HCT116 (cell line): ENCODE measurements around the gene PHOSPHO2. TPM values are rescaled to one million over a fixed set of nuclear protein-coding genes. Genes with fewer than 3 reads are reported as not detected.

Experiments
- ATAC-seq: fragments of 200-7000 bp; cut with Tn5 transposase; 2 replicates; pipeline ENCODE4 v1.9.1; 2020; ENCODE audit warnings: mild to moderate bottlenecking, moderate library complexity
- BruUV-seq: library from RNA; stranded (reverse); fragments of 400-500 nt; replicated peaks from 2 replicates; lab custom pipeline; 2021; lab: Mats Ljungman, UMichigan
- CTCF ChIA-PET: fragments of 300-600 bp; sonication (Branson Sonifier 250); formaldehyde crosslinking; loops from one replicate; lab custom pipeline; 2021; ENCODE audit warnings: antibody characterized with exemption; lab: Charles Lee
- POLR2A ChIA-PET: fragments of 300-600, 350-600 bp; sonication (Branson Sonifier 250); formaldehyde crosslinking; loops from one replicate; lab custom pipeline; 2021; ENCODE audit warnings: antibody characterized with exemption; lab: Charles Lee
- RAD21 ChIA-PET, 2 experiments: fragments of 300-600 bp; sonication (Branson Sonifier 250); formaldehyde crosslinking; loops; one replicate each; lab custom pipeline; 2023; ENCODE audit warnings: low total read pairs in 2 of 2; ENCODE audit not compliant: uncharacterized antibody in 2 of 2, unreplicated experiment in 2 of 2, low non-redundant PET in 1 of 2; lab: Charles Lee
- DNase-seq: peaks from one replicate; pipeline ENCODE4 v3.0.0-alpha.2; 2010; ENCODE audit warnings: low read depth, low spot score
- H2AFZ ChIP-seq: fragments of 200-600 bp; shearing (Covaris generic), sonication (generic); 2 replicates; pipeline ENCODE4 v1.6.1; 2017; ENCODE audit warnings: low read depth, mixed run types, mixed read lengths, antibody characterized with exemption, low read length; ENCODE audit not compliant: poor library complexity, severe bottlenecking
- H3K27ac ChIP-seq: 2 replicates; pipeline ENCODE4 v1.5.1; 2012; ENCODE audit warnings: low read depth, low read length
- H3K27me3 ChIP-seq: fragments of 200-600 bp; sonication (generic); 2 replicates; pipeline ENCODE4 v1.6.1; 2016; ENCODE audit warnings: mixed run types, low read length, mixed read lengths; ENCODE audit not compliant: insufficient read depth
- H3K36me3 ChIP-seq, 2 experiments: fragments of 200-500 bp in 1 of 2; fragments of 200-600 bp in 1 of 2; sonication (Bioruptor generic) in 1 of 2; sonication (generic) in 1 of 2; 2 replicates each; pipeline versions ENCODE4 v1.5.1 to v1.6.1; 2014 to 2016; ENCODE audit warnings: low read length in 2 of 2, inconsistent platforms in 1 of 2, mixed read lengths in 1 of 2, mixed run types in 1 of 2; ENCODE audit not compliant: insufficient read depth in 2 of 2, control insufficient read depth in 1 of 2
- H3K4me1 ChIP-seq, 2 experiments: fragments of 200-600 bp in 1 of 2; sonication (generic) in 1 of 2; 2 replicates each; pipeline versions ENCODE4 v1.5.1 to v1.6.1; 2012 to 2017; ENCODE audit warnings: low read length in 2 of 2, inconsistent platforms in 1 of 2, mild to moderate bottlenecking in 1 of 2, mixed read lengths in 1 of 2, mixed run types in 1 of 2, moderate library complexity in 1 of 2; ENCODE audit not compliant: insufficient read depth in 2 of 2, control insufficient read depth in 1 of 2
- H3K4me2 ChIP-seq: fragments of 200-600 bp; sonication (generic); 2 replicates; pipeline ENCODE4 v1.6.1; 2017; ENCODE audit warnings: mixed run types, low read length, mixed read lengths
- H3K4me3 ChIP-seq, 2 experiments: fragments of 200-600 bp in 1 of 2; sonication (generic) in 1 of 2; replicated peaks in 1 of 2; 2 replicates each; pipeline ENCODE4 v1.5.1; 2011 to 2016; ENCODE audit warnings: low read length in 2 of 2, control low read depth in 1 of 2, low read depth in 1 of 2, mild to moderate bottlenecking in 1 of 2, mixed read lengths in 1 of 2, mixed run types in 1 of 2
- H3K79me2 ChIP-seq: fragments of 200-600 bp; sonication (generic); 2 replicates; pipeline ENCODE4 v1.6.1; 2017; ENCODE audit warnings: mild to moderate bottlenecking, mixed run types, low read length, moderate library complexity, mixed read lengths; ENCODE audit not compliant: insufficient read depth
- H3K9ac ChIP-seq: fragments of 200-600 bp; sonication (generic); 2 replicates; pipeline ENCODE4 v1.6.1; 2016; ENCODE audit warnings: low read length, mixed read lengths
- H3K9me2 ChIP-seq: fragments of 200-600 bp; sonication (generic), shearing (Covaris generic); 2 replicates; pipeline ENCODE4 v1.6.1; 2017; ENCODE audit warnings: mixed run types, mild to moderate bottlenecking, moderate library complexity; ENCODE audit not compliant: insufficient read depth
- H3K9me3 ChIP-seq, 2 experiments: fragments of 200-500 bp in 1 of 2; fragments of 200-600 bp in 1 of 2; sonication (Bioruptor generic) in 1 of 2; sonication (generic) in 1 of 2; 2 replicates each; pipeline ENCODE4 v1.6.1; 2014 to 2017; ENCODE audit warnings: low read length in 2 of 2, mixed read lengths in 2 of 2, inconsistent platforms in 1 of 2, low read depth in 1 of 2, mild to moderate bottlenecking in 1 of 2, mixed run types in 1 of 2, moderate library complexity in 1 of 2; ENCODE audit not compliant: control insufficient read depth in 1 of 2, insufficient read depth in 1 of 2
- H4K20me1 ChIP-seq: fragments of 200-600 bp; sonication (generic), shearing (Covaris generic); 2 replicates; pipeline ENCODE4 v1.6.1; 2017; ENCODE audit warnings: mixed run types, mild to moderate bottlenecking, moderate library complexity; ENCODE audit not compliant: insufficient read depth
- ATF3 ChIP-seq: IDR thresholded peaks from 2 replicates; pipeline ENCODE4 v1.6.1; 2012
- CBX3 ChIP-seq: IDR thresholded peaks from 2 replicates; pipeline ENCODE4 v1.6.1; 2012; ENCODE audit warnings: low read depth
- CEBPB ChIP-seq: IDR thresholded peaks from 2 replicates; pipeline ENCODE4 v1.6.1; 2012; ENCODE audit warnings: low read depth
- CTCF ChIP-seq, 3 experiments: fragments of 200-600 bp in 1 of 3; sonication (generic) in 1 of 3; IDR thresholded peaks in 2 of 3; conservative IDR thresholded peaks in 1 of 3; 2 replicates each; pipeline ENCODE4 v1.5.1; 2012 to 2017; ENCODE audit warnings: low read depth in 2 of 3, low read length in 2 of 3, antibody characterized with exemption in 1 of 3, borderline replicate concordance in 1 of 3, control low read depth in 1 of 3, mild to moderate bottlenecking in 1 of 3, mixed read lengths in 1 of 3, mixed run types in 1 of 3, moderate library complexity in 1 of 3; ENCODE audit not compliant: insufficient read depth in 1 of 3
- EGR1 ChIP-seq: IDR thresholded peaks from 2 replicates; pipeline ENCODE4 v1.6.1; 2012; ENCODE audit warnings: low read depth
- ELF1 ChIP-seq: IDR thresholded peaks from 2 replicates; pipeline ENCODE4 v1.6.1; 2012; ENCODE audit warnings: low read depth, borderline replicate concordance
- EZH2 ChIP-seq: fragments of 200-600 bp; sonication (generic); IDR thresholded peaks from 2 replicates; pipeline ENCODE4 v1.6.1; 2017; ENCODE audit warnings: antibody characterized with exemption, mixed run types
- EZH2phosphoT487 ChIP-seq: fragments of 200-600 bp; IDR thresholded peaks from 2 replicates; pipeline ENCODE4 v1.6.1; 2018; ENCODE audit warnings: antibody characterized with exemption, borderline replicate concordance
- FOSL1 ChIP-seq: IDR thresholded peaks from 2 replicates; pipeline ENCODE4 v1.6.1; 2012; ENCODE audit warnings: low read depth
- POLR2A ChIP-seq: IDR thresholded peaks from 2 replicates; pipeline ENCODE4 v1.7.0; 2011; ENCODE audit warnings: borderline replicate concordance; ENCODE audit not compliant: insufficient read depth, insufficient read length; ENCODE audit errors: extremely low read depth
- POLR2AphosphoS5 ChIP-seq: IDR thresholded peaks from 2 replicates; pipeline ENCODE4 v1.6.1; 2011; ENCODE audit warnings: mild to moderate bottlenecking, low read depth, low read length, moderate library complexity
- RAD21 ChIP-seq: IDR thresholded peaks from 2 replicates; pipeline ENCODE4 v1.6.1; 2012; ENCODE audit warnings: low read depth, mild to moderate bottlenecking
- REST ChIP-seq: IDR thresholded peaks from 2 replicates; pipeline ENCODE4 v1.6.1; 2012; ENCODE audit warnings: low read depth
- SP1 ChIP-seq: IDR thresholded peaks from 2 replicates; pipeline ENCODE4 v1.6.1; 2012; ENCODE audit warnings: low read depth
- SRF ChIP-seq: IDR thresholded peaks from 2 replicates; pipeline ENCODE4 v1.6.1; 2012; ENCODE audit warnings: low read depth
- TCF7L2 ChIP-seq: IDR thresholded peaks from 2 replicates; pipeline ENCODE4 v1.7.0; 2011; ENCODE audit warnings: borderline replicate concordance, inconsistent platforms; ENCODE audit not compliant: insufficient read depth, insufficient read length; ENCODE audit errors: extremely low read depth
- YY1 ChIP-seq: IDR thresholded peaks from 2 replicates; pipeline ENCODE4 v1.6.1; 2011; ENCODE audit warnings: low read length, low read depth, moderate library complexity, mild to moderate bottlenecking; ENCODE audit not compliant: insufficient replicate concordance; ENCODE audit errors: extremely low read depth
- ZBTB33 ChIP-seq: IDR thresholded peaks from 2 replicates; pipeline ENCODE4 v1.6.1; 2011; ENCODE audit warnings: mild to moderate bottlenecking, low read length, moderate library complexity; ENCODE audit not compliant: insufficient replicate concordance; ENCODE audit errors: extremely low read depth
- ZNF274 ChIP-seq: fragments of 200-500 bp; sonication (Bioruptor generic); IDR thresholded peaks from 2 replicates; pipeline ENCODE4 v1.6.1; 2014; ENCODE audit warnings: mild to moderate bottlenecking, low read depth, low read length, inconsistent platforms
- intact Hi-C: fragments of 100-400 bp; cut with micrococcal nuclease; formaldehyde crosslinking; loops from 2 replicates; pipeline ENCODE4 v1.10.0; 2022
- total RNA-seq: library from RNA; stranded (reverse); gene quantifications from one replicate; pipeline ENCODE4 v1.2.1, GENCODE V29; 2021; ENCODE audit not compliant: unreplicated experiment

The PHOSPHO2 gene
- total RNA-seq, 1 experiment from 2014 or later = 2.8 TPM

- CTCF ChIA-PET = no interaction called here
- Histone ChIP-seq H3K79me2 (no peaks in the 10 kb centered on the region), H3K4me1 (no peaks in the 10 kb centered on the region), H2AFZ (no peak overlapping the region), H3K9me2 (no peaks in the 10 kb centered on the region), H3K9ac (no peak overlapping the region), H3K36me3 (no peaks in the 10 kb centered on the region), H4K20me1 (no peaks in the 10 kb centered on the region), H3K4me2 (no peak overlapping the region), H3K27me3 (no peaks in the 10 kb centered on the region), H3K9me3 (no peaks in the 10 kb centered on the region), H3K4me3 (no peak overlapping the region), H3K27ac (no peak overlapping the region)
- RAD21 ChIA-PET = no interaction called here
- no TSS peak for BruUV-seq
- TF ChIP-seq SP1 = no peak
- TF ChIP-seq SRF = no peak
- no peak for TF ChIP-seq ZBTB33
- no peak for TF ChIP-seq FOSL1
- no peak for TF ChIP-seq YY1
- TF ChIP-seq CTCF (IDR thresholded peaks at IDR 0.05 in 2 of 3, conservative IDR thresholded peaks at IDR 0.05 in 1 of 3; ENCODE audit: borderline replicate concordance in 1 of 3, insufficient read depth in 1 of 3, low read depth in 2 of 3, low read length in 2 of 3) = no peak
- no peak for TF ChIP-seq POLR2A
- no peak for TF ChIP-seq ATF3
- no peak for TF ChIP-seq CBX3
- no peak for TF ChIP-seq REST
- TF ChIP-seq EZH2 = no peak
- no peak for TF ChIP-seq EGR1
- TF ChIP-seq POLR2AphosphoS5 = no peak
- no peak for TF ChIP-seq ELF1
- TF ChIP-seq CEBPB = no peak
- no peak for TF ChIP-seq TCF7L2
- no peak for TF ChIP-seq ZNF274
- TF ChIP-seq EZH2phosphoT487 = no peak
- TF ChIP-seq RAD21 = no peak
- ATAC-seq (no peak), DNase-seq (no peak)
- POLR2A ChIA-PET = no interaction called here
- intact Hi-C loops = no loop called here
These were observed 29.0 kb upstream of the PHOSPHO2 start for GRCh38 chr2:169664978-169665930.
